Hematopoietic multipotent progenitor cell treated with erythropoietin and hydrocortisone succinate and interleukin-3 and kit ligand, for 17 days (in vitro differentiated cells): ENCODE data around the gene NDST1.

Experiments used
- DNase-seq: peaks from one replicate; pipeline ENCODE4 v3.0.0-alpha.2; 2015; ENCODE audit warnings: low spot score

Gene NDST1

GRCh38 chr5:150606476-150606875 lies 98.5 kb downstream of the NDST1 start:
- DNase-seq: no peak

- DNase-seq: no peak
Measured at GRCh38 chr5:150607105-150607504, 99.2 kb downstream of the NDST1 start.
